Heart left ventricle (tissue), 16 donors: ENCODE results near the gene TMUB2. TPM values are rescaled to one million over a fixed set of nuclear protein-coding genes. Genes with fewer than 3 reads are reported as not detected.
"Not testable (repeated sequence)": the region's sequence is repeated elsewhere in the genome, so short reads cannot be mapped to it uniquely, and the experiment has no call there.

Source experiments
- ATAC-seq, 4 donors: fragments of 200-7000 bp; cut with Tn5 transposase; one replicate each; pipeline ENCODE4 v1.9.1; 2020 to 2022; ENCODE audit warnings: moderate library complexity in 4 of 4, mild to moderate bottlenecking in 3 of 4, moderate number of reproducible peaks in 1 of 4
- DNase-seq, 5 donors: peaks; one replicate each; pipeline ENCODE4 v3.0.0-alpha.2; 2020
- H3K27ac ChIP-seq, 12 donors: fragments of 200-600 bp; sonication (generic) in 4 of 12; one replicate each; pipeline versions ENCODE4 v1.5.0 to v1.8.0; 2016 to 2022; ENCODE audit warnings: mild to moderate bottlenecking in 2 of 12
- H3K27me3 ChIP-seq, 9 donors: fragments of 200-600 bp; sonication (generic) in 2 of 9; one replicate each; pipeline versions ENCODE4 v1.5.1 to v1.8.0; 2016 to 2022; ENCODE audit warnings: mild to moderate bottlenecking in 3 of 9
- H3K36me3 ChIP-seq, 9 donors: fragments of 200-600 bp; sonication (generic) in 2 of 9; one replicate each; pipeline versions ENCODE4 v1.5.0 to v1.8.0; 2018 to 2022; ENCODE audit warnings: mild to moderate bottlenecking in 2 of 9
- H3K4me1 ChIP-seq, 12 donors: fragments of 200-600 bp; sonication (generic) in 4 of 12; one replicate each; pipeline versions ENCODE4 v1.5.0 to v1.8.0; 2016 to 2022; ENCODE audit warnings: mild to moderate bottlenecking in 3 of 12
- H3K4me3 ChIP-seq, 12 donors: fragments of 200-600 bp; sonication (generic) in 4 of 12; one replicate each; pipeline versions ENCODE4 v1.5.0 to v1.8.0; 2017 to 2022; ENCODE audit warnings: mild to moderate bottlenecking in 9 of 12, moderate library complexity in 4 of 12
- H3K9me3 ChIP-seq, 12 donors: fragments of 200-600 bp; sonication (generic) in 4 of 12; one replicate each; pipeline versions ENCODE4 v1.5.0 to v1.8.0; 2016 to 2022; ENCODE audit warnings: mild to moderate bottlenecking in 1 of 12
- POLR2A ChIP-seq, 2 donors: fragments of 450-650 bp; IDR thresholded peaks; one replicate each; pipeline ENCODE4 v1.6.1; 2017; ENCODE audit warnings: antibody characterized with exemption in 2 of 2, mild to moderate bottlenecking in 2 of 2, moderate library complexity in 2 of 2
- WGBS, 4 donors: extraction: QIAGEN DNeasy Blood & Tissue Kit in 2 of 4; methylation state at CpG; one replicate each; pipeline versions ENCODE4 v1.1.5 to v1.1.7; 2013 to 2018; 5-methylcytosine and 5-hydroxymethylcytosine counted together
- intact Hi-C, 10 donors: fragments of 100-400 bp; cut with DNase I; formaldehyde crosslinking; loops; one replicate each; pipeline versions ENCODE4 v1.11.1 to v1.14.2; 2022
- polyA plus RNA-seq, 2 donors: library from polyadenylated mRNA; stranded (reverse); fragments of 200-250 nt; gene quantifications; one replicate each; pipeline ENCODE4 v1.2.3, GENCODE V29; 2013
- total RNA-seq, 9 donors: library from RNA; depleted of rRNA in 2 of 9; stranded (reverse); fragments of >200 nt in 2 of 9; fragmentation: NEBNext Ultra II Directional in 3 of 9; extraction: Animal tissue kit (Norgen Biotek cat#: 25700) in 3 of 9; gene quantifications; one replicate each; pipeline versions ENCODE4 v1.1.0 to v1.2.4, GENCODE V29; 2016 to 2023
- TF ChIP-seq, protein P1 (sequence below), 12 donors: fragments of 200-600 bp; sonication (generic) in 4 of 12; IDR thresholded peaks; one replicate each; pipeline versions ENCODE4 v1.5.0 to v1.8.0; 2018 to 2022; ENCODE audit warnings: antibody characterized with exemption in 12 of 12, mild to moderate bottlenecking in 5 of 12
- donor health status: ischemic (EF 13 %, LVEDD 7.1; RV severe dilation, severe dysfunction).
- donor health status: healthy with polysubstance abuse.
- donor health status: DM: no; HTN: yes; CAD: no.
- donor health status: DM: no; HTN: no; CAD: no.
- donor health status: ischemic (EF 25% LVEDD 6.9; RV normal size, moderate dysfunction).
- donor health status: ischemic (EF 25% LVEDD 5.7; RV mildly dilated, moderate dysfunction).
- donor health status: healthy.
- donor health status: DM: yes; HTN: yes; CAD: no.
- donor health status: ischemic (EF 35%, LVEDD 5.7; RV mildly dilated, moderate dysfunction).
- donor health status: nonischemic (EF 11% LVEDD 7.7; RV severe dilation, severe dysfunction).
- donor health status: DM: yes; HTN: yes; CAD: no.
- donor health status: PGD.
- donor health status: ischemic (EF 29% LVEDD 5.4; RV normal size, mild dysfunction).
- donor health status: nonischemic (EF 23%, LVEDD 6.1; RV moderate dilation, normal function).

TMUB2 gene
- total and polyA plus RNA-seq, 11 donors = 18.8 to 37.4 (median 24.7) TPM

GRCh38 chr17:44232061-44232460 is 45.3 kb downstream of the TMUB2 start:
- no peaks in the 10 kb centered on the region for H3K9me3 ChIP-seq
- H3K27me3 ChIP-seq = no peaks in the 10 kb centered on the region
- H3K4me3 ChIP-seq = no peak overlapping the region
- H3K36me3 ChIP-seq = no peaks in the 10 kb centered on the region
- WGBS, 4 donors = 94 to 96% (median 95%) methylated on average over 7 of the region's 7 CpGs
- intact Hi-C loops = no loop called here
- H3K4me1 ChIP-seq = peaks cover 0 to 25% (median 0%) of the 10 kb centered on the region in 12 donors
- DNase-seq = no peak
- ATAC-seq = no peak
- no peak overlapping the region for H3K27ac ChIP-seq
- TF ChIP-seq, protein P1, sequence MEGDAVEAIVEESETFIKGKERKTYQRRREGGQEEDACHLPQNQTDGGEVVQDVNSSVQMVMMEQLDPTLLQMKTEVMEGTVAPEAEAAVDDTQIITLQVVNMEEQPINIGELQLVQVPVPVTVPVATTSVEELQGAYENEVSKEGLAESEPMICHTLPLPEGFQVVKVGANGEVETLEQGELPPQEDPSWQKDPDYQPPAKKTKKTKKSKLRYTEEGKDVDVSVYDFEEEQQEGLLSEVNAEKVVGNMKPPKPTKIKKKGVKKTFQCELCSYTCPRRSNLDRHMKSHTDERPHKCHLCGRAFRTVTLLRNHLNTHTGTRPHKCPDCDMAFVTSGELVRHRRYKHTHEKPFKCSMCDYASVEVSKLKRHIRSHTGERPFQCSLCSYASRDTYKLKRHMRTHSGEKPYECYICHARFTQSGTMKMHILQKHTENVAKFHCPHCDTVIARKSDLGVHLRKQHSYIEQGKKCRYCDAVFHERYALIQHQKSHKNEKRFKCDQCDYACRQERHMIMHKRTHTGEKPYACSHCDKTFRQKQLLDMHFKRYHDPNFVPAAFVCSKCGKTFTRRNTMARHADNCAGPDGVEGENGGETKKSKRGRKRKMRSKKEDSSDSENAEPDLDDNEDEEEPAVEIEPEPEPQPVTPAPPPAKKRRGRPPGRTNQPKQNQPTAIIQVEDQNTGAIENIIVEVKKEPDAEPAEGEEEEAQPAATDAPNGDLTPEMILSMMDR (IDR thresholded peaks at IDR 0.05) = no peak
- no peak for TF ChIP-seq POLR2A (IDR thresholded peaks at IDR 0.05)

DNA sequence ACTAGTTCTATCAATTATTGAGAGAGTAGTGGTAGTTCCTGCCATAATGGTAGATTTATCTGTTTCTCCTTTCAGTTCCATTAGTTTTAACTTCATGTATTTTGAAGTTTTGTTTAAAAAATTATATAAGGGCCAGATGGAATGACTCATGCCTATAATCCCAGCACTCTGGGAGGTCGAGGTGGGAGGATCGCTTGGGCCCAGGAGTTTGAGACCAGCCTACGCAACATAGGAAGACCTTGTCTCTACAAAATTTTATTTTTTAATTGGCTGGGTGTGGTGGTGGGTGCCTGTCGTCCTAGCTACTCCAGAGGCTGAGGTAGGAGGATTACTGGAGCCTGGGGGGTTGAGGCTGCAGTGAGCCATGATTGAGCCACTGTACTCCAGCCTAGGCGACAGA is 46.8 kb downstream of the TMUB2 start:
- intact Hi-C loops = no loop called here
- 88 to 94% (median 89%) methylated on average over 5 of the region's 5 CpGs for WGBS, 4 donors
- H3K4me1 ChIP-seq = peaks cover 0 to 25% (median 0%) of the 10 kb centered on the region in 12 donors
- TF ChIP-seq, protein P1 (IDR thresholded peaks at IDR 0.05) = no peak
- TF ChIP-seq POLR2A (IDR thresholded peaks at IDR 0.05) = no peak
- H3K4me3 ChIP-seq = no peak overlapping the region
- no peaks in the 10 kb centered on the region for H3K9me3 ChIP-seq
- H3K27ac ChIP-seq = no peak overlapping the region
- no peaks in the 10 kb centered on the region for H3K27me3 ChIP-seq
- ATAC-seq (no peak), DNase-seq (no peak)
- H3K36me3 ChIP-seq = no peaks in the 10 kb centered on the region

DNA sequence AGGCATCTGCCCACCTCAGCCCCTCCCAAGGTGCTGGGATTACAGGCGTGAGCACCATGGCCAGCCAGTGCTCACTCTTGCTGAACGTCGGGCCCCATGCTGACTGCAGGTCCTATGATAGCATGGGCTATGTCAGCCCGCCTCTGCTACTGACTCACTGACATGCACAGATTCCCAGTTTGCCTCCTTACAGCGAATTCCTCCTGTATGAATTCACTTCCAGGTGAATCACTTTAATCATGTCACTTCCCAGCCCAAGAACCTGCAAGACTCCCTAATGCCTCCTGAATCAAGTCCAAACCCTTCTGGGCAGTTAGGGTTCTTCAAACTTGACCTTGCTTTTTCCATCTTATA is 48.8 kb downstream of the TMUB2 start:
- DNase-seq (no peak), ATAC-seq (no peak)
- H3K9me3 ChIP-seq = no peaks in the 10 kb centered on the region
- H3K4me3 ChIP-seq = no peak overlapping the region
- peak overlapping the region in 1 of 12 donors; percentile 29 for H3K27ac ChIP-seq
- peaks cover 0 to 15% (median 0%) of the 10 kb centered on the region in 12 donors for H3K4me1 ChIP-seq
- H3K36me3 ChIP-seq = no peaks in the 10 kb centered on the region
- TF ChIP-seq, protein P1 (IDR thresholded peaks at IDR 0.05) = no peak
- no peak for TF ChIP-seq POLR2A (IDR thresholded peaks at IDR 0.05)
- intact Hi-C loops = no loop called here
- H3K27me3 ChIP-seq = no peaks in the 10 kb centered on the region
- WGBS, 4 donors = 78 to 91% (median 86%) methylated on average over 5 of the region's 5 CpGs

DNA sequence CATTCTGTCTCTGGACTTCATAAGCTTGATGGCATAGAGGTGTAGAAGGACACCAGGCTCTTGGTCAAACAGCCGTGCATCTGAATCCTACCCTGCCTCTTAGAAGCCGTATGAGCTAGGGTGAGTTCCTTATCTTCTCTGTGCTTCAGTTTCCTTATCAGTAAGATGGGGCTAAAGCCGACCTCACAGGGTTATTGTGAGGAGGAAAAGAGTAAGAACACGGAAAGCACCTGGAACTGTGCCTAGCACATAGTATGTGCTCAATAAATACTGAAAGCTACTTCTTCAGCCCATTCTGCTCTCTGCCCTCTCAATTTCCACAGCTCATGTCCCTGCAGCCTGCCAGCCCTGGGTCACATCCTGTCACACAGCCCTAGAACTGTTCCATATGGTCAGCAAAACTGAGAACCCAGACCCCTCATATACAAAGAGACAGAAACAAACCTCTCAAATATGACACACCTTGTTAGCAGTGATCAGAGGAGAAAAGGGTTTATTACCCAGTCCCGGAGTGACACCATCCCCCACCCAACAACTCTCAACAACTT is 49.7 kb downstream of the TMUB2 start:
- no peaks in the 10 kb centered on the region for H3K36me3 ChIP-seq
- ATAC-seq (no peak), DNase-seq (no peak)
- H3K27me3 ChIP-seq = no peaks in the 10 kb centered on the region
- intact Hi-C loops = no loop called here
- peaks cover 0 to 14% (median 0%) of the 10 kb centered on the region in 12 donors for H3K4me1 ChIP-seq
- no peak overlapping the region for H3K27ac ChIP-seq
- no peak for TF ChIP-seq POLR2A (IDR thresholded peaks at IDR 0.05)
- no peak overlapping the region for H3K4me3 ChIP-seq
- H3K9me3 ChIP-seq = no peaks in the 10 kb centered on the region
- WGBS, 4 donors = 60 to 70% (median 67%) methylated on average over 5 of the region's 5 CpGs

DNA sequence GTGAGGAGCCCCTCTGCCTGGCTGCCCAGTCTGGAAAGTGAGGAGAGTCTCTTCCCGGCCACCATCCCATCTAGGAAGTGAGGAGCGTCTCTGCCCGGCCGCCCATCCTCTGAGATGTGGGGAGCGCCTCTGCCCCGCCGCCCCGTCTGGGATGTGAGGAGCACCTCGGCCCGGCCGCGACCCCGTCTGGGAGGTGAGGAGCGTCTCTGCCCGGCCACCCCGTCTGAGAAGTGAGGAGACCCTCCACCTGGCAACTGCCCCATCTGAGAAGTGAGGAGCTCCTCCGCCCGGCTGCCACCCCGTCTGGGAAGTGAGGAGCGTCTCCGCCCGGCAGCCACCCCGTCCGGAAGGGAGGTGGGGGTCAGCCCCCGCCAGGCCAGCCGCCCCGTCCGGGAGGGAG is 51.1 kb downstream of the TMUB2 start:
- H3K36me3 ChIP-seq, H3K27me3 ChIP-seq, H3K4me3 ChIP-seq, ATAC-seq, DNase-seq, intact Hi-C loops, H3K9me3 ChIP-seq, H3K27ac ChIP-seq: not testable (repeated sequence)
- H3K4me1 ChIP-seq = peaks cover 0 to 14% (median 0%) of the 10 kb centered on the region in 12 donors
- WGBS, 4 donors = 89 to 96% (median 91%) methylated on average over 10 to 26 of the region's 28 CpGs
